Heart right ventricle (tissue), 16 donors: Measurements from ENCODE around the gene EMC7. TPM values are rescaled to one million over a fixed set of nuclear protein-coding genes. Genes with fewer than 3 reads are reported as not detected.

Source experiments
- ATAC-seq, 8 donors: fragments of 200-7000 bp; cut with Tn5 transposase; one replicate each; pipeline ENCODE4 v1.9.1; 2020; ENCODE audit warnings: mild to moderate bottlenecking in 8 of 8, moderate library complexity in 8 of 8, moderate number of reproducible peaks in 1 of 8
- DNase-seq, 2 donors: peaks; one replicate each; pipeline ENCODE4 v3.0.0-alpha.2; 2020
- H3K27ac ChIP-seq, 10 donors: fragments of 200-600 bp; sonication (generic) in 2 of 10; one replicate each; pipeline versions ENCODE4 v1.5.0 to v1.8.0; 2020 to 2022; ENCODE audit warnings: mild to moderate bottlenecking in 3 of 10
- H3K27me3 ChIP-seq, 7 donors: fragments of 200-600 bp; one replicate each; pipeline ENCODE4 v1.8.0; 2021 to 2022; ENCODE audit warnings: mild to moderate bottlenecking in 2 of 7
- H3K36me3 ChIP-seq, 9 donors: fragments of 200-600 bp; sonication (generic) in 1 of 9; one replicate each; pipeline versions ENCODE4 v1.5.0 to v1.8.0; 2020 to 2022; ENCODE audit warnings: mild to moderate bottlenecking in 2 of 9
- H3K4me1 ChIP-seq, 9 donors: fragments of 200-600 bp; sonication (generic) in 1 of 9; one replicate each; pipeline versions ENCODE4 v1.5.0 to v1.8.0; 2020 to 2022; ENCODE audit warnings: mild to moderate bottlenecking in 4 of 9
- H3K4me3 ChIP-seq, 10 donors: fragments of 200-600 bp; sonication (generic) in 2 of 10; one replicate each; pipeline versions ENCODE4 v1.5.0 to v1.8.0; 2020 to 2022; ENCODE audit warnings: mild to moderate bottlenecking in 7 of 10, moderate library complexity in 2 of 10
- H3K9me3 ChIP-seq, 11 donors: fragments of 200-600 bp in 10 of 11; sonication (generic) in 2 of 11; one replicate each; pipeline versions ENCODE4 v1.5.0 to v1.8.0; 2013 to 2022; ENCODE audit warnings: mild to moderate bottlenecking in 2 of 11, control low read depth in 1 of 11, moderate library complexity in 1 of 11
- WGBS, 2 donors: extraction: QIAGEN DNeasy Blood & Tissue Kit; methylation state at CpG; one replicate each; pipeline ENCODE4 v1.1.7; 2013; ENCODE audit warnings: inconsistent platforms in 1 of 2; 5-methylcytosine and 5-hydroxymethylcytosine counted together
- intact Hi-C, 10 donors: fragments of 100-400 bp; cut with DNase I; formaldehyde crosslinking; loops; one replicate each; pipeline versions ENCODE4 v1.11.1 to v1.14.2; 2022
- polyA plus RNA-seq, 2 donors: library from polyadenylated mRNA; stranded (reverse); fragments of 200-250 nt; gene quantifications; one replicate each; pipeline ENCODE4 v1.2.3, GENCODE V29; 2013
- total RNA-seq, 10 donors: library from RNA; stranded (reverse); fragmentation: NEBNext Ultra II Directional in 3 of 10; extraction: Animal tissue kit (Norgen Biotek cat#: 25700) in 3 of 10; gene quantifications; one replicate each; pipeline versions ENCODE4 v1.2.1 to v1.2.4, GENCODE V29; 2021 to 2023
- TF ChIP-seq, protein P1 (sequence below), 9 donors: fragments of 200-600 bp; sonication (generic) in 2 of 9; IDR thresholded peaks; one replicate each; pipeline versions ENCODE4 v1.5.0 to v1.8.0; 2021 to 2022; ENCODE audit warnings: antibody characterized with exemption in 9 of 9, mild to moderate bottlenecking in 5 of 9, moderate library complexity in 1 of 9
- donor health status: Arrhythmogenic right ventricular cardiomyopathy.
- donor health status: ischemic (EF 13 %, LVEDD 7.1; RV severe dilation, severe dysfunction).
- donor health status: healthy with polysubstance abuse.
- donor health status: DM: no; HTN: yes; CAD: no.
- donor health status: DM: no; HTN: no; CAD: no.
- donor health status: ischemic (EF 25% LVEDD 6.9; RV normal size, moderate dysfunction).
- donor health status: ischemic (EF 25% LVEDD 5.7; RV mildly dilated, moderate dysfunction).
- donor health status: healthy.
- donor health status: DM: yes; HTN: yes; CAD: no.
- donor health status: Ischemic cardiomyopathy.
- donor health status: ischemic (EF 35%, LVEDD 5.7; RV mildly dilated, moderate dysfunction).
- donor health status: nonischemic (EF 11% LVEDD 7.7; RV severe dilation, severe dysfunction).
- donor health status: DM: yes; HTN: yes; CAD: no.
- donor health status: PGD.
- donor health status: ischemic (EF 29% LVEDD 5.4; RV normal size, mild dysfunction).
- donor health status: nonischemic (EF 23%, LVEDD 6.1; RV moderate dilation, normal function).

The EMC7 gene
- total and polyA plus RNA-seq, 12 donors, result 49.4 to 150 (median 61.4) TPM

- intact Hi-C loops, result loop anchor here in 2 of 10 donors (10.0 kb wide), 1 partner anchor 100 kb away; the partner anchor contains the start of gene KATNBL1 (in 2 of the 2)
- 56 to 75% methylated on average over 3 of the region's 3 CpGs for WGBS, 2 donors
- no peak overlapping the region for H3K4me3 ChIP-seq
- H3K27me3 ChIP-seq, result peaks cover 0 to 22% (median 0%) of the 10 kb centered on the region in 7 donors
- DNase-seq (no peak), ATAC-seq (no peak)
- no peaks in the 10 kb centered on the region for H3K4me1 ChIP-seq
- H3K27ac ChIP-seq, result no peak overlapping the region
- TF ChIP-seq, protein P1, sequence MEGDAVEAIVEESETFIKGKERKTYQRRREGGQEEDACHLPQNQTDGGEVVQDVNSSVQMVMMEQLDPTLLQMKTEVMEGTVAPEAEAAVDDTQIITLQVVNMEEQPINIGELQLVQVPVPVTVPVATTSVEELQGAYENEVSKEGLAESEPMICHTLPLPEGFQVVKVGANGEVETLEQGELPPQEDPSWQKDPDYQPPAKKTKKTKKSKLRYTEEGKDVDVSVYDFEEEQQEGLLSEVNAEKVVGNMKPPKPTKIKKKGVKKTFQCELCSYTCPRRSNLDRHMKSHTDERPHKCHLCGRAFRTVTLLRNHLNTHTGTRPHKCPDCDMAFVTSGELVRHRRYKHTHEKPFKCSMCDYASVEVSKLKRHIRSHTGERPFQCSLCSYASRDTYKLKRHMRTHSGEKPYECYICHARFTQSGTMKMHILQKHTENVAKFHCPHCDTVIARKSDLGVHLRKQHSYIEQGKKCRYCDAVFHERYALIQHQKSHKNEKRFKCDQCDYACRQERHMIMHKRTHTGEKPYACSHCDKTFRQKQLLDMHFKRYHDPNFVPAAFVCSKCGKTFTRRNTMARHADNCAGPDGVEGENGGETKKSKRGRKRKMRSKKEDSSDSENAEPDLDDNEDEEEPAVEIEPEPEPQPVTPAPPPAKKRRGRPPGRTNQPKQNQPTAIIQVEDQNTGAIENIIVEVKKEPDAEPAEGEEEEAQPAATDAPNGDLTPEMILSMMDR (IDR thresholded peaks at IDR 0.05), result no peak
- no peaks in the 10 kb centered on the region for H3K36me3 ChIP-seq
- H3K9me3 ChIP-seq, result no peaks in the 10 kb centered on the region
Observed at GRCh38 chr15:34114739-34115138, 13.1 kb upstream of the EMC7 start.

GRCh38 chr15:34114215-34114614 is 12.6 kb upstream of the EMC7 start:
- DNase-seq, result no peak
- H3K27ac ChIP-seq, result no peak overlapping the region
- 48 to 49% methylated on average over 2 of the region's 2 CpGs for WGBS, 2 donors
- TF ChIP-seq, protein P1 (IDR thresholded peaks at IDR 0.05), result no peak
- ATAC-seq, result no peak
- H3K9me3 ChIP-seq, result no peaks in the 10 kb centered on the region
- no peaks in the 10 kb centered on the region for H3K36me3 ChIP-seq
- intact Hi-C loops, result loop anchor here in 2 of 10 donors (10.0 kb wide), 1 partner anchor 101 kb away; the partner anchor contains the start of gene KATNBL1 (in 2 of the 2)
- no peak overlapping the region for H3K4me3 ChIP-seq
- H3K27me3 ChIP-seq, result peaks cover 0 to 19% (median 0%) of the 10 kb centered on the region in 7 donors
- H3K4me1 ChIP-seq, result no peaks in the 10 kb centered on the region

- intact Hi-C loops, result loop anchor here in 2 of 10 donors (10.0 kb wide), 1 partner anchor 103 kb away; the partner anchor contains the start of gene KATNBL1 (in 2 of the 2)
- no peak for ATAC-seq
- Histone ChIP-seq H3K9me3 (no peaks in the 10 kb centered on the region), H3K27me3 (peaks cover 0 to 19% (median 0%) of the 10 kb centered on the region in 7 donors), H3K4me3 (no peak overlapping the region), H3K27ac (no peak overlapping the region), H3K36me3 (no peaks in the 10 kb centered on the region), H3K4me1 (no peaks in the 10 kb centered on the region)
- WGBS, 2 donors, result 62 to 73% methylated on average over 6 of the region's 6 CpGs
- DNase-seq, result no peak
- TF ChIP-seq, protein P1 (IDR thresholded peaks at IDR 0.05), result no peak
Observed at GRCh38 chr15:34111488-34111887, 9.8 kb upstream of the EMC7 start.

DNA sequence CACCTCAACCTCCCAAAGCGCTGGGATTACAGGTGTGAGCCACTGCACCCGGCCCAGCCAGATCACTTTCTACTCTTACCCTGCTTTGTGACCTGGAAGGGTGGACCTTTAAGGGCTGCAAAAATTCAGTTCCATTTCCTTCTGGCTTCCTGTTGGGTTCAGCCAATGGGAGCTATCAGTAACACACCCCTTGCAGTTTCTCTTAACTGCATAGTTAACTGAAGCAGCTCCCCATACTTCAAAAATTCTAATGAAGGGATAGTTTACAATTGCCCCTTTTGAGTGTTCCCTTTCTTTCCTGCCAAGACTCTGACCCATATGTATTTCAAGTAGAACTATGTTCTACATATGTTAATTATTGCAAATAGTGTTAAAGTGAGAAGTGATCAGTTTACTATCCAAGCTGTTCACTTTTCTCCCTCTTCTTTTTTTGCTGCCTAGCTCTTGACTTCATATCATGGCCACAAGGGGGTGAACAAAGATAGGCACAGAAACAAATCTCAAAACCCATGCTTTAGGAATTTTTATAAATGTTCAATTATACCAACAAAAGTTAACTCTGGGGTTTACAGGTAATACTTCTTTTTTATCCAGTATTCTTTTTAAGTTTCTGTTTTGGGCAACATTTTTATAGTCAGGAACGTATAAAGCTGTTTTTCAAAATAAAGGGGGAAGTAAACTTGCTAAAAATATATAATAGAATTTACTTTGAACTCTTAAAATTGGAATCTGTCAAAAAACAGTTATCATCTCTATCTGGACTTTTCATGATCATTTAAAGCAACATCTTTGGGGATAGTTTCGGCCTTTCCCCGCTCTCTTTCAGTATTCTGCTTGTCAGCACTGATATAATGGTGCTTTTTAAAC is 8.4 kb upstream of the EMC7 start:
- Histone ChIP-seq H3K4me3 (no peak overlapping the region), H3K27me3 (peaks cover 0 to 17% (median 0%) of the 10 kb centered on the region in 7 donors), H3K27ac (no peak overlapping the region), H3K36me3 (no peaks in the 10 kb centered on the region), H3K9me3 (no peaks in the 10 kb centered on the region), H3K4me1 (no peaks in the 10 kb centered on the region)
- ATAC-seq, result no peak
- no peak for DNase-seq
- 60 to 71% methylated on average over 5 of the region's 5 CpGs for whole genome bisulfite sequencing, 2 donors
- intact Hi-C loops, result loop anchor here in 7 of 10 donors (5.0 to 10.0 kb wide), 4 partner anchors 75 to 255 kb away; partner anchors contain the start of genes KATNBL1 (in 3 of the 7), LPCAT4 (in 3 of the 7) and AVEN (in 1 of the 7)
- TF ChIP-seq, protein P1 (IDR thresholded peaks at IDR 0.05), result peak in 7 of 9 donors; percentile 37 to 56 (median 43)
